Dermis blood vessel endothelial cell (primary cell): ENCODE results near the gene CTRB1. TPM values are rescaled to one million over a fixed set of nuclear protein-coding genes. Genes with fewer than 3 reads are reported as not detected.
"Not testable (repeated sequence)": the region's sequence is repeated elsewhere in the genome, so short reads cannot be mapped to it uniquely, and the experiment has no call there.

Experiments
- DNase-seq: peaks from one replicate; pipeline ENCODE4 v3.0.0; 2010
- total RNA-seq: library from RNA; depleted of rRNA; stranded (reverse); fragments of >200 nt; gene quantifications from 2 replicates; pipeline ENCODE4 v1.2.3, GENCODE V29; 2014

Gene CTRB1
- total RNA-seq, 1 donor from 2014 or later, result not detected

DNA sequence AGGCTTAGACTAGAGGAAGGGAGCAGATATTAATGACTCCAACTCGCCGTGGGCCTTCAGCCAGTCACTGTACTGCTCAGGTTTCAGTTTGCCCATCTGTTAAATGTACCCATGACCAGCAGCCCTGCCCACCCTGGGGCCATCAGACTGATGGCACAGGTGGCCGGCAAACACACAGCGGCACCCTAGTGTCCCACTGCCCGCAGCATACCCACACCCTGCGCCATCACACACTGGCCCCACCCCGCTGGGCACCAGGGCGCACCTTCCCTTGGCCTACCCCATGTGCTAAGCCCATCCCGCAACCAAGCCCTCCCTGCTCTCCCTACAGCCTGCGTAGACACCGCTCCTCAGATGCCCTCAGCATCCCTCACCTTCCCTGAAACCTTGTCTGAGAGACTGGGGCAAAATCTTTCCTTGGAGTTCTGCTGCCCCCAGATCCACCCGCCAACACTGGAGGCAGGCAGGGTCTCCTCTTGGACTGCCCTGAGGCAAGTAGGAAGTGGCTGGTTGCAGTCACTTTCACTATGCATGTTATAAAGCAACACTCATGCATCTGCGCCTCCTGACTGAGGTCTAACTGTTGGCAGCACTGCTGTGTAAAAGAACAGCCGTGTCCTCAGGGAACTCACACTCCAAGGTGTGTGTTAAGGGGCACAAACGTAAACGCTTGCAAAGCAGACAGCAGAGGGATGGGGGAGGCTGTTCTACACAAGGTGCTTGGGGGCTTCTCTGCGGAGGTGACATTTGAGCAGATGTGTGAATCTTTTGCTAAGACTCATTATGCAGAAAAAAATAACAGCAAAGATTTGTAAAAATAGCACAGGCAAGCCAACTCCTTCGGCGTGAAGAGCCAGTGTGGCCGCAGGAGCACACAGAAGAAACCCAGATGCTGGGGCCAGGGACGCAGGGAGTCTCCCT lies 39.4 kb downstream of the CTRB1 start:
- DNase-seq, result no peak

- DNase-seq, result no peak
These were observed 40.0 kb downstream of the CTRB1 start for GRCh38 chr16:75258807-75259141.

DNA sequence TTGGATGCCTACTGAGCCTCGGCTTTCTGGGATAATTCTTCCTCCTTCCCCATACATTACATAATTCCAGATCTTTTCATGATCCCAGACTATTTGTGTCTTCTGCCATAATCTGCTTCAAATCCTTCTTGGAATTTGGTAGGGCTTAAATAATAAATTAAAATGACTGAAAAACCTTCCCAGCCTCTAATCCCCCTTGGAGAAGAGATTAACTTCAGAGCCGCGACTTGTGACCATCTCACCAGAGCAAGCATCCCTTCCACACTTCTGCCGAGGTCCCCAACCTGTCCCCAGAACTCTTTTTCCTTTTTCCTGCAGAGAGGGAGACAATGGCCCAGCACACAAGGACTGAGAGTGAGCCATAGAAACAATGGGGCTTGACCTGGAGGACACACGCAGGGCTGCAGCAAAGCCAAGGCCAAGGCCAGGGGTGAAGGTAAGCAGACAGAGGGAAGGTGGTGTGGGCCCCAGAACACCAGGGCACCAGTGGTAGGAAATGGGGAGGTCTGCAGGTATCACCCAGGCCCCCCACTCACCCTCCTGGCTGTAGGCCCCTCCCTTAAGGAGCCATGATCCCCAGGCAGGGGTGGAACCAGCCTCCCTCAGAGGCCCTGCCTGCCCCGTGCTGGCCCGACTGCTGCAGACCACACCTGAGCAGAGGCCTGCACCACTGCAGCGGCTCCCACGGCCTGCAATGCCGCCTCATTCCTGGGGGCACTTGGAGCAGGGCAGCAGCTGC lies 42.2 kb downstream of the CTRB1 start:
- no peak for DNase-seq

DNA sequence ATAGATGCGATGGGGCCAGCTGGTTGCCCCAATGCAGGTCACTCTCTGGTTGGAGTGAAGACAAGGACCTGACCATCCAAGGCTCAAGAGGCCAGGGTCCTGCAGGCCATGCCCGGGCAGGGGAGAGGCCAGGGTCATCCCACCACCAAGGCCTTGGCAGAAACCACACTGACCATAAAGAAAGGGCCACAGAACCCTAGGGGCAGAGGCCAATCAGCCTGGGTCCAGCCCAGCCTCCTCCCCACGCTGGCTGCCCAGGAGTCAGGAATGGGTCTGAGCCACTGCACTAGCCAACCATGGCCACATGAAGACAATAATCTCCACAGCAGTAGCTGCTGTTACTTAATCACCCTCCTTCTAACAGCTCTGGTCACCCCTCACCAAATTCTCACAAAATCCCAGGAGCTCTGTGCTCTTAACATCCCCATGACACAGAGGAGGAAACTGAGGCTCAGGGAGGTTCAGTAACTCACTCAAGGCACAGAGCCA lies 42.8 kb downstream of the CTRB1 start:
- no peak for DNase-seq

DNA sequence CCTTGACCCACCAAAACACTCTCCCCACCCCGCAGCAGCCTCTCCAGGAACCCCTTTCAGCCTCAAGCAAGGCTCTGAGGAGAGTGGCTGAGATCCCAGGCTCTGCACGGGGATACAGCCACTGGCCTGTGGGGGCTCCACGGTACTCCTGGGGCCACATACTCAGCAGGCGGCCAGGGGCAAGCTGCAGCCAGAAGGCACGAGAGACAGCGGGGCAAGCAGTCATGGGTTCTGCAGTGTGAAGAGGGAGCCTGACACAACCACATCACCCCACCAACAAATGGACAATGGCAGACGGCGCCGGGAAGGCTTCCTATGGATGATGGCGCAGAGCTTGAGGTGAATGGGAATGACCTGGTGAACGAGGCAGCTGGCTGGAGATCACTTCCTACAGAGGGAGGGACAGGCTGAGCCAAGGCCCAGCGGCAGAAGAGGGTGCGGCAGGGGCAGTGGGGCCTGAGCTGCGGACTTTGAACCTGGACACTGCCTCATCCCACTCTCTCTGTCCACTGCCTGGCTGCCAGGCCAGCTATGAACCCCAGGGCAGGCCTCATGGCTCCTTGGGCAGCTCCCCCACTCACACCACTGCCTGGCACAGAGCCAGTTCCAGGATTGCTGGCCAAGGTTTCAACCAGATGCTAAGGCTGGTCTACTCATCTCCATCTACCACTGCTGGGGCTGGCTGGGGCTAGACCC lies 43.5 kb downstream of the CTRB1 start:
- peak; percentile 68 for DNase-seq

DNA sequence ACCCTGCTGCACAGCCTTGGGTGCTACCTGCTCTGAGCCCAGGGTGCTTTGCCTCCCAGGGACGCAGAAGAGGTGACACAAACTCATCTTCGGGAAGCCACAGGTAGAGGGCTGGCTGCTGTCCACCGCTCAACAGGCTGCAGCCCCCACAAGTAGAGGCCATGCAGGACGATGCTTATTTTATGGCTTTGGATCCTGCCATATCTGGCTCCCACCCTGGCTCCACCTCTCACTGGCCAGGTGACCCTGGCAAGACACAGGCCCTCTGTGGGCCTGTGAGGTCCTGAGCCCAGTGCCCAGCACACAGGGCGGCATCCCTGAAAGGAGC lies 44.0 kb downstream of the CTRB1 start:
- DNase-seq, result no peak

GRCh38 chr16:75263291-75263962 lies 44.6 kb downstream of the CTRB1 start:
- DNase-seq, result no peak

DNA sequence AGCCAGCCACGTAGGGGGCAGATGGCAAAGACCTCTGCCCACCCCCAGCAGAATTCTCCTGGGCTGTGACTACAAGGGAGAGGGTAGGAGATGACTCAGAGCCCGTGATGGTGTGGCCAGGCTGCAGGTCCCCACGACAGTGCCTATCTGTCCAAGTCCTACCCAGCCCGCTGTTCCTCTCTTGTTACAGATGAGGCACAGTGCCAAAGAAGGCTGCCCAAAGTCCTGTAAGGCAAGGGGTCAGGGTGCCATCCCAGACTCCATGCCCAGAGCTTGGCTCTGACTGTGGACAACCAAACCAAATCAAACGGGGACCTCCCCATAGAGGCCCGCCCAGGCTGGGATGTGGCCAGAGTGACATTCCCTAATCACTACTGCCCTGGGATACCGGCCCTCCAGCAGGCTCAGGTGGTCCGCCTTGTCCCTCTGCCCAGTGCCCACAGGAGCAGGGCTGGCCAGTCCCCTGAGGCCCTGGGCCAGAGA lies 45.2 kb downstream of the CTRB1 start:
- peak; percentile 59 for DNase-seq

- peak; percentile 72 for DNase-seq
These were observed 45.7 kb downstream of the CTRB1 start for GRCh38 chr16:75264457-75264998.

DNA sequence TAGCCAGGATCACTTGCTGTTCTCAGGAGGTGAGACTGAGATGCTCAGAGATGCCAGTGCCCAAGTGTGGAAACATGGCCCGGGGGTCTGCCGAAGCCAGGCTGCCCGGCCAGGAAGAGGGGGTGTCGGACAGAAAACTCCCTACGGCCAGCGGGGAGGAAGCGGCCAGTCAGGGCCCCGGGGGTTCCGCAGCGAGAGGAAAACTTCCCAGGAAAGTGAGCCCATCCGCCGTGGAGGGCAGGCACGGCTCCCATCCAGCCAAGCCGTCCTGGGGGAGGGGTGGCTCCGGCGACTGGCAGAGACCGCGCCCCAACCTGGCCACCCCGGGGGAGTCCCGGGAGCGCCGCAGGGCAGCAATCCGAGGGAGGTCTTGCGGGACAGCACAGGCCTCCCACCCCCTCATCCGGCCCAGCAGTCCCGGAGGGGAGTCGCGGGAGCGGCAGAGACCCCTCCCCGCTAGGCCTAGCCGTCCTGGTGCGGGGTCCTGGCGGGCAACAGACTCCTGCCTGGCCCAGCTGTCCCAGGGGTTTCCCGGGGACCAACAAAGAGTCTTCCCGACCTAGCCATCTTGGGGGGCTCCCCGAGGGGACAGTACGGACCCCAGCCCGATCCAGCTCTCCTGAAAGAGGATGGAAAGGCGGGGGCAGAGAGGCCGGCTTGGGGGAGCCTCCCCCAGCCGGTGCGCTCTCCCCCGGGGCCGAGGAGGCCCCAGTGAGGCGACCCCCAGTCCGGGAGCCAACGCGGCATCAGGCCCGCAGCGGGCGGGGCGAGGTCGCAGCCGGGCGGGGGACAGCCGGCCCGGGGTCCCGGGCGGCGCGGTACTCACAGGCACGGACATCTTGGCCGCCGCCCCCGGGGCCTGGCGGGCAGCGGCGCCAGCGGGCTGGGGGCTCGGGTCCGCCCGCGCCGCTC lies 46.5 kb downstream of the CTRB1 start:
- peak; percentile 45 for DNase-seq

DNA sequence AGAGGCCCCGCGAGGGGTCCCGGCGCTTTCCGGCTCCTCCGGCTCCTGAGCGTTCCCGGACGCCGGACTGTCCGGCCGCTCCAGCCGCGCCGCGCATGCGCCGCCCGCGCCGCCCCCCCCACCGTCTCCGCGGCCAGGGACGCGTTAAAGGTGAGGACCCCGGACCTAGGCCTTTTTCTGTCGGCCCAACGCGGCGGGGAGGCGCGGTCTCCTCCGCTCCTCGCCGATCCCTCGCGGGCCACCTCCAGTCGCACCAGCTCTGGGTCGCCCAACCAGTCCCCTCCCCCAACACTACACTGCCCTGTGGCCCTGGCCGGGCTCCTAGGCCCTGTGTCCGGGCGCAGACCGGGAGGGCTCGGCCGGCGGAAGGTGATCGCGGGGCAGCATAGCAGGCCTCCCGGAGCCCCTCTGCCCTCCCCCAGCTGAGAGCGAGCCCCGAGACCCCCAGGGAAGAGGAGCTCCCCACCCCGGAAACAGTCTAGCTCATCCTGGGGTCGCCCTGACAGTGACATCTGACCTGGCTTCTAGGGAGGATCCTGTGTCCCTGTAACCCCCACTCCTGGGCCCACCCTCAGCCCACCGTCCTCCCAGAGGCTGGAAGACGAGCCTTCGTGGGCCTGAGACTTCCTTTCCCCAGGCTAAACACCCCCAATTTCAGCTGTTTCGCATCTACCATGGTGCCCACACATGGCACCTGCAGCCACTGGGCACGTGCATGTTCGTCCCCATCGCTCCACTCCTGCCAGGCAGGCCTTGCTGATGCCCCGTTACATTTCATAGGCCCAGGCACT lies 47.3 kb downstream of the CTRB1 start:
- peak; percentile 80 for DNase-seq

DNA sequence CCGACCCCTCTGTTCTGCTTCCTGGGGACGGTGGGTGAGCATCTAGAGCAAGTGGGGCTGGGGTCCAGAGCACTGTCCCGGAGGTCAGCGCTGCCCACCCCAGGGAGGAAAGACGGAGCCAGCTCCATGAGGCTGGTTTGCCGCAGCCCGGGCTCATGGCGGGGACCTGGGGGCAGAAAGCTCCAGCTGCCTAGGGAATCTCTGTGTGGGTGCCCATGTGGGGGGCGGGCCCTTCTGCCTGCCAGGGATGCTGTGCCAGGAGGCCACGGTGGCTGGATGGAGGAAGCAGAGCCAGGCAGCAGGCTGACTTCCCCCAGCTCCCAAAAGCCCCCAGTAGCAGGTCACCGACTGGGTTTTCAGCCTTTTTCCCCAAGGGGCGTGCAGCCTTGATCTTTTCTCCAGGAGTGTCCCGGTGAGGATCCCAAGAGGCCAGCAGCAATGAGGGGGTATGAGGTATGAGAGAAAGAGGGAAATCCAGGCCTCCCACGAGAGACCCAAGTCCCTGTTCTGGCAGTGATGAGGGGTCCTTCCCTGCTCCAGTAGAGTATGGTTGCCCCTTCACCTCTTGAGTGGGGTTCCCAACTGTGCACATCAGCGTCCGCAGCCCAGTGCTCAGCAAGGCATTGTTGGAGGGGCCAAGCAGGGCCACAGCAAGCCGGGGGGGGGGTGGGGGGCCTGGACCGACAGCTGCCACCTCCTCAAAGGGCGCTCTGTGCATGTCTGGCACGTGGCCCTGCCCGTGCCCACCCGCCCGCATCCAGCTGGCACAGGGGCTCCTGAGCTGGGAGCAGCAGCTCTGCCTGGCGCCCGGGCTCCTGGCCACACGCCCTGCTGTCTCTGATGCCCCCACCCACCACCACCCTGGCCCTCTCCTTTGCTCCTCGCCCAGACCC lies 48.2 kb downstream of the CTRB1 start:
- DNase-seq, result no peak

DNA sequence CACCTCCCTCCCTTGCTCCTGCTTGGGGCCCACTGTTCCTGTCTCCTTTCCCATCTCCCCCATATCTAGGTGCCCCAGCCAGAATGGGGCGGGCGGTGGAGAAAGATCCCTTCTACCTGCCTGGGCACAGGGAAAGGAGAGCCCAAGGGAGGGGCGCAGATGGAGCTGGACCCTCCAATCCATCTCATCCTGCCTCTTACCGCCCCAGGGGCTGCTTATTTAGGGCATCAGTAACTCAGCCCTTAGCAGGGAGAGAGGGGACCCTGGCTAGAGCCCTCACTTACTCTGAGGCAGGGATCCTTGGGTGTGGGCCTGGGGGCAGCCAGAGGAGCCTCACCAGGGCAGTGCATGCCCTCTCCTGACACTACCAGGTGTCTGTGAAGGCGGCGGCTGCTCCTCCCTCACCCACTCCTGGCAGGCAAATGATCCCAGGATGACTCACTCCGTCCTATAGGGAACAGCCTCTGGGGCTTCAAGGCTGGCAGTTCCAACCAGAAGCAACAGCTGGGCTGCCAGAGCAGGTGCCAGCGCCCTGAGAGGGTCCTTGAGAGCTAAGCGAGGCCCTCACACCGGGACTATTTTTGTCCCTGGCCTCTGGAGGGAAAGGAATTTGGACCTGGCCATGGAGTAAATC lies 49.0 kb downstream of the CTRB1 start:
- peak; percentile 74 for DNase-seq

- not testable (repeated sequence) for DNase-seq
These were observed 50.6 kb downstream of the CTRB1 start for GRCh38 chr16:75269358-75269757.

DNA sequence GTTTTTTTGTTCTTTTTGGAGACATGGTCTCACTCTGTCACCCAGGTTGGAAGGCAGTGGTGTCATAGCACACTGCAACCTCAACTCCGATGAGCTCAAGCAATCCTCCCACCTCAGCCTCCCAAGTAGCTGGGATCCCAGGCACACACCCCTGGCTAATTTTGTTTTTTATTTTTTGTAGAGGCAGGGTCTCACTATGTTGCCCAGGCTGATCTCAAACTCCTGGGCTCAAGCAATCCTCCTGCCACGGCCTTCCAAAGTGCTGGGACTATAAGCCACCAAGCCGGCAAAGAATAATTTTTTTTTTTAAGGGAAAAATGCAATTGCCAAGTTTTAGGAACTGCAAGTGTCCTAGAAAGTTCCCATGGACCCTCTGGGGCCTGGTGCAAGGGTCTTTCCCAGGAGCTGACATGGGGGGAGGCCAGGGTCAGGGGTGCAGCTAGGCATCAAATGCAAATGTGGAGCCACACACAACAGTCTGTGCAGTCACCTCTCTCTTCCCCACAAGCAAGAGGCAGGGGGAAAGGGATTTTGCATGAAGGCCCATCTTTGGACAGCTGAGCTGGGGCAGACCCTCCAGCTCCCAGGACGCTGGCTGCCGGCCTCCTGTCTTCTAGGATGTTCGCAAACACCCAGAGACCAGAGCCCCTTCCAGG lies 52.8 kb downstream of the CTRB1 start:
- DNase-seq, result no peak

GRCh38 chr16:75272097-75272551 lies 53.3 kb downstream of the CTRB1 start:
- DNase-seq, result peak; percentile 40

DNA sequence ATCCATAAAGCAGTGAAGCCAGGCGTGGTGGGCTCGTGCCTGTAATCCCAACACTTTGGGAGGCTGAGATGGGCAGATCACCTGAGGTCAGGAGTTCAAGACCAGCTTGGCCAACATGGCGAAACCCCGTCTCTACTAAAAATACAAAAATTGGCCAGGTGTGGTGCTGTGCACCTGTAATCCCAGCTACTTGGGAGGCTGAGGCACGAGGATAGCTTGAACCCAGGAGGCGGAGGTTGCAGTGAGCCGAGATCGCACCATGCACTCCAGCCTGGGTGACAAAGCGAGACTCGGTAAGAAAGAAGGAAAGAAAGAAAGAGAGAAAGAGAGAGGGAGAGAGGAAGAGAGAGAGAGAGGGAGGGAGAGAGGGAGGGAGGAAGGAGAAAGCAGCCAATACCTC lies 53.8 kb downstream of the CTRB1 start:
- not testable (repeated sequence) for DNase-seq
